ENCODE results near the gene CORO2B. TPM values are rescaled to one million over a fixed set of nuclear protein-coding genes. Genes with fewer than 3 reads are reported as not detected.

Gene CORO2B
- total RNA-seq, 1 donor from 2014 or later: 11.0 TPM

DNA sequence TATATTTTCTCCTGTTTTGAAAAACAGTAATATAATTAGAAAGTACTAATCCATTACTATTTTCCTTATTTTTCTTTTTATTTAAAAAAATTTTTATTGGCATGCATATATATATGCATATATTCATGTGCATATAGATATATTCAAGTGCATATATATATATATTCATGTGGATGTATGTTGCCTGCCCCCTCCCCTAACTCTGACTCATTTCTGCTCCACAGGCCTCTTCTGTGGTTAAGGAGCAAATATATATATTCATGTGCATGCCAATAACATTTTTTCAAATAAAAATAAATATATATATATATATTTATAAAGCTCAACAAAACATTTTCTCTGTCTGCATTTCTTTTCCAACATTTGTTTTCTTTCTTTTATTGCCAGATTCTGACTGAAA lies 13.6 kb upstream of the CORO2B start:
- no peaks in the 10 kb centered on the region for H3K36me3 ChIP-seq
- intact Hi-C loops (cut with DNase I): no loop called here
- no peaks in the 10 kb centered on the region for H3K9me3 ChIP-seq
- H3K4me1 ChIP-seq: no peaks in the 10 kb centered on the region
- no peak for DNase-seq (ENCODE audit: low spot score in 2 of 2)
- no peaks in the 10 kb centered on the region for H3K27me3 ChIP-seq
- no peak for TF ChIP-seq CTCF (IDR thresholded peaks at IDR 0.05)
- H3K4me3 ChIP-seq: no peak overlapping the region
- no peak overlapping the region for H3K27ac ChIP-seq

DNA sequence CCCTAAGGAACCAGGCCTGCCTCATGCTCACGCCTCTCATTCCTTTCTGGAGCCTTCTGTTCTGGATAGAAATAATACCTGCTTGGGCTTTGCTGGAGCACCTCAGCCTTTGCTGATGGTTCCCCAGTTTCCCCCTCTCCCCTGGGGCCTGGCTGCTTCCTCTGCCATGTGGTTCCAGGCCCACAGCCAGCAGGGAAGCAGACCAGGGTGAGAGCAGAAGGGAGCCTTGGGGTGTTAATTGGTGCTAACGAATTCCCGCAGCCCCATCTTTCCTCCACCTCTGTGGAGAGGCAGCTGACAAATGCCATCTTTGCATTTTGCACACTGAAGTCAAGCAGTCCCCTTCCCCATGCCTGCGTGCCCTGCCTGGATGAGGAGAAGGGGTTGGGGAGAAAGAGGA lies 13.1 kb upstream of the CORO2B start:
- DNase-seq (ENCODE audit: low spot score in 2 of 2): no peak
- no peak overlapping the region for H3K27ac ChIP-seq
- no peaks in the 10 kb centered on the region for H3K4me1 ChIP-seq
- no peaks in the 10 kb centered on the region for H3K9me3 ChIP-seq
- no peak overlapping the region for H3K4me3 ChIP-seq
- intact Hi-C loops (cut with DNase I): no loop called here
- TF ChIP-seq CTCF (IDR thresholded peaks at IDR 0.05): no peak
- no peaks in the 10 kb centered on the region for H3K36me3 ChIP-seq
- H3K27me3 ChIP-seq: no peaks in the 10 kb centered on the region

- Histone ChIP-seq H3K27ac (no peak overlapping the region), H3K4me3 (no peak overlapping the region), H3K9me3 (no peaks in the 10 kb centered on the region), H3K27me3 (no peaks in the 10 kb centered on the region), H3K4me1 (no peaks in the 10 kb centered on the region), H3K36me3 (no peaks in the 10 kb centered on the region)
- intact Hi-C loops (cut with DNase I): no loop called here
- no peak for TF ChIP-seq CTCF (IDR thresholded peaks at IDR 0.05)
- no peak for DNase-seq (ENCODE audit: low spot score in 2 of 2)
Observed at GRCh38 chr15:68566377-68566954, 12.3 kb upstream of the CORO2B start.

DNA sequence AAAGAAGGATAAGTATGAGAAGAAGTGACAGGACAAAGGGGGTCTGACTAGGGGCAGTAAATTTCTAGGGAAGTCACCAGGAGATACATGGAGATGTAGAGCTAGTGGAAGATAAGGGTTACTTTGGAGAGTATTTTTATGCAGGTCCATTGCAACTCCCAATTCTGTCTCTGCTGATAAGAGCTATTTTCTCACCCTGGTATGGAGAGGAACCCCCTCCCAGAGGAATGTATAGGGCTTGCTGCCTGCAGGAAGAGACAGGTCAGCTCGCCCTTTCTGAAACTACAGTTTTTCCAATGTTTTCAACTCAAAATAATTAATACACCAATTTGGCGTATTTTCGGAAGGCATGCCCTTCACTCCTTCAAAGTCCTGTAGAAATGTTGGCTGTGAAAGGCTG lies 11.4 kb upstream of the CORO2B start:
- Histone ChIP-seq H3K4me3 (no peak overlapping the region), H3K27ac (no peak overlapping the region), H3K9me3 (no peaks in the 10 kb centered on the region), H3K27me3 (no peaks in the 10 kb centered on the region), H3K4me1 (no peaks in the 10 kb centered on the region), H3K36me3 (no peaks in the 10 kb centered on the region)
- DNase-seq (ENCODE audit: low spot score in 2 of 2): no peak
- no peak for TF ChIP-seq CTCF (IDR thresholded peaks at IDR 0.05)
- intact Hi-C loops (cut with DNase I): no loop called here

DNA sequence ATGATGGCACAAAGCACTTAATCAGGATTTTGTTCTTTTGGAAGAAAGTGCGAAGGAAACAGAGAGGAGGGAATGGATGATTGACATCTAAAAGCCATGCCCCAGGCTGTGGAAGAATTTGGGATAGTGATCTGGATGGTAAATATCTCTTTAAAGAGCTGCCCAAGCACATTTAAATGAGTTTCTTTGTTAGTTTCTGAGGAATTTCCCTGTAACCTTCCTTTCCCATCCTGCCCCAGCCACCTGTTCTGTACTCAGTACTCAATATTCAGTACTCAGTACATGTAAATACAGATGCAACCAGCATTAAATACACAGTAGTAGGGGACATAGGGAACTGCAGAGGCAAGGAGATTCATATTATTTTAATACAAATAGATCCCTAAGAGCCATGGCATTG lies 7.8 kb upstream of the CORO2B start:
- Histone ChIP-seq H3K9me3 (no peaks in the 10 kb centered on the region), H3K4me1 (no peaks in the 10 kb centered on the region), H3K36me3 (no peaks in the 10 kb centered on the region), H3K27ac (no peak overlapping the region), H3K27me3 (no peaks in the 10 kb centered on the region), H3K4me3 (no peak overlapping the region)
- DNase-seq (ENCODE audit: low spot score in 2 of 2): no peak
- intact Hi-C loops (cut with DNase I): no loop called here
- no peak for TF ChIP-seq CTCF (IDR thresholded peaks at IDR 0.05)

DNA sequence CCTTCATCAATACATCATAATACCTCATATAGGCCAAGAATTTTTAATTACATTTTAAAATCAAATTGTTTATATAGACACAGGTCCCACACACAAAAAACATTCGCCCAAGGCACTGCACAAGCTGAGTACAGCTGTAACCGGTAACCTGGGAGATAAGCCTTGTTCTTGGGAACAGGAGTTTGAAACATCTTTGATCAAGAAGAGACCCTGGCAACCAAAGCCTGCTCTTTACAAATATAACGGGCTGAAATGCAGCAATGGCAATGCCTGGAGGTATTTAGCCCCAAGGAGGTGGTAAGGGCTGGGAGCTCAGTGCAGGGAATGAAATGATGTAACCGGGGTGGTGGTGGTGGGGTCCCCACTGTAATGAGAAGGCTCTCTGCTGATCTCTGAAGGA lies 7.2 kb upstream of the CORO2B start:
- Histone ChIP-seq H3K4me1 (no peaks in the 10 kb centered on the region), H3K4me3 (no peak overlapping the region), H3K27me3 (no peaks in the 10 kb centered on the region), H3K9me3 (no peaks in the 10 kb centered on the region), H3K36me3 (no peaks in the 10 kb centered on the region), H3K27ac (no peak overlapping the region)
- intact Hi-C loops (cut with DNase I): no loop called here
- TF ChIP-seq CTCF (IDR thresholded peaks at IDR 0.05): no peak
- no peak for DNase-seq (ENCODE audit: low spot score in 2 of 2)

Data from ascending aorta (tissue), 2 donors.